GM12878 (cell line): ENCODE measurements around the gene DCX. TPM values are rescaled to one million over a fixed set of nuclear protein-coding genes. Genes with fewer than 3 reads are reported as not detected.

Experiments
- ATAC-seq: fragments of 200-7000 bp; cut with Tn5 transposase; 3 replicates; pipeline ENCODE4 v1.9.1; 2020; ENCODE audit warnings: mild to moderate bottlenecking, moderate library complexity
- BruUV-seq: library from RNA; stranded (reverse); fragments of 400-500 nt; replicated peaks from 2 replicates; lab custom pipeline; 2021; lab: Mats Ljungman, UMichigan
- CTCF ChIA-PET: fragments of 300-600 bp; sonication (Branson Sonifier 250); formaldehyde crosslinking; extraction: SDS; loops from one replicate; lab custom pipeline; 2021; ENCODE audit warnings: inconsistent platforms; lab: Yijun Ruan, JAX
- POLR2A ChIA-PET: fragments of 350-600 bp; formaldehyde crosslinking; extraction: SDS; loops from one replicate; lab custom pipeline; 2021; ENCODE audit warnings: inconsistent platforms; lab: Charles Lee
- RAD21 ChIA-PET: fragments of 300-600 bp; sonication (Branson Sonifier 250); formaldehyde crosslinking; loops from one replicate; lab custom pipeline; 2023; ENCODE audit warnings: antibody characterized with exemption; ENCODE audit not compliant: unreplicated experiment; lab: Charles Lee
- SMC1A ChIA-PET: fragments of 300-600 bp; sonication (Branson Sonifier 250); formaldehyde crosslinking; loops from one replicate; lab custom pipeline; 2023; ENCODE audit not compliant: unreplicated experiment, uncharacterized antibody; lab: Charles Lee
- DNase-seq: peaks from one replicate; pipeline ENCODE4 v3.0.0-alpha.2; 2011; ENCODE audit warnings: low read depth, low spot score
- FAIRE-seq: peaks from 3 replicates; lab custom pipeline; 2011; peaks lifted over from hg19 to GRCh38; lab: Jason Lieb, UNC
- H2AFZ ChIP-seq: 2 replicates; pipeline ENCODE4 v1.6.0; 2011; ENCODE audit warnings: low read depth, low read length, control low read depth; ENCODE audit not compliant: control insufficient read depth
- H3K27ac ChIP-seq: 2 replicates; pipeline ENCODE4 v1.5.1; 2011; ENCODE audit warnings: control low read depth; ENCODE audit not compliant: control insufficient read depth, insufficient read depth
- H3K27me3 ChIP-seq, 2 experiments: replicated peaks in 1 of 2; 2 replicates each; pipeline versions ENCODE4 v1.6.0 to v1.6.1; 2011; ENCODE audit warnings: low read length in 1 of 2; ENCODE audit not compliant: control insufficient read depth in 2 of 2, insufficient read depth in 2 of 2
- H3K36me3 ChIP-seq, 2 experiments: 2 replicates each; pipeline ENCODE4 v1.5.1; 2011; ENCODE audit warnings: low read length in 1 of 2; ENCODE audit not compliant: control insufficient read depth in 2 of 2, insufficient read depth in 2 of 2
- H3K4me1 ChIP-seq: 2 replicates; pipeline ENCODE4 v1.6.1; 2011; ENCODE audit warnings: mild to moderate bottlenecking, low read length, moderate library complexity, mixed read lengths; ENCODE audit not compliant: control insufficient read depth, insufficient read depth
- H3K4me2 ChIP-seq: 2 replicates; pipeline ENCODE4 v1.6.0; 2011; ENCODE audit warnings: control low read depth; ENCODE audit not compliant: control insufficient read depth, insufficient read depth
- H3K4me3 ChIP-seq: fragments of 200-600 bp; sonication (generic); 2 replicates; pipeline ENCODE4 v1.5.1; 2016
- H3K79me2 ChIP-seq: 2 replicates; pipeline ENCODE4 v1.6.0; 2011; ENCODE audit warnings: low read length; ENCODE audit not compliant: control insufficient read depth, insufficient read depth
- H3K9ac ChIP-seq: 2 replicates; pipeline ENCODE4 v1.8.0; 2011; ENCODE audit warnings: low read length, control low read depth, mixed read lengths; ENCODE audit not compliant: control insufficient read depth, insufficient read depth
- H3K9me3 ChIP-seq: replicated peaks from 3 replicates; pipeline ENCODE4 v1.5.1; 2011; ENCODE audit warnings: mild to moderate bottlenecking, low read length; ENCODE audit not compliant: control insufficient read depth, insufficient read depth
- H4K20me1 ChIP-seq: 2 replicates; pipeline ENCODE4 v1.6.0; 2011; ENCODE audit not compliant: control insufficient read depth, insufficient read depth
- SMAD1 ChIP-seq: fragments of 450-650 bp; IDR thresholded peaks from 2 replicates; pipeline ENCODE4 v1.6.1; 2018; ENCODE audit warnings: mild to moderate bottlenecking, low read depth; ENCODE audit not compliant: partially characterized antibody
- WGBS: methylation state at CpG from one replicate; pipeline ENCODE4 v1.1.6; 2016; ENCODE audit warnings: low lambda C conversion rate; ENCODE audit not compliant: insufficient replicate concordance, insufficient coverage; ENCODE audit errors: missing lambda C conversion rate; 5-methylcytosine and 5-hydroxymethylcytosine counted together
- in situ Hi-C: fragments of 300-500 bp; cut with MboI; formaldehyde crosslinking; loops from 9 replicates; pipeline ENCODE4 v1.14.3; 2018; ENCODE audit warnings: mixed read lengths
- intact Hi-C: fragments of 100-400 bp; cut with micrococcal nuclease; formaldehyde crosslinking; loops from one replicate; pipeline ENCODE4 v1.14.2; 2022; ENCODE audit not compliant: unreplicated experiment
- polyA plus RNA-seq, 11 experiments: library from polyadenylated mRNA; depleted of rRNA in 4 of 11; unstranded in 6 of 11; stranded (reverse) in 5 of 11; fragments of >200 nt; fragmentation: Nextera tagmentation in 4 of 11; fragmentation: Illumina TruSeq in 1 of 11; extraction: Ambion mirVana in 4 of 11; extraction: Trizol in 1 of 11; gene quantifications; 1 replicate in 1 of 11; 2 replicates in 10 of 11; pipeline versions ENCODE4 v1.2.1 to v1.2.3, GENCODE V29; 2011 to 2016; ENCODE audit warnings: inconsistent platforms in 2 of 11, missing spikeins in 2 of 11, low read depth in 1 of 11
- total RNA-seq, 4 experiments: library from RNA; depleted of rRNA in 3 of 4; stranded (reverse); fragments of >200 nt in 3 of 4; fragmentation: Illumina TruSeq in 1 of 4; extraction: Trizol in 1 of 4; gene quantifications; 2 replicates each; pipeline versions ENCODE4 v1.2.1 to v1.2.3, GENCODE V29; 2013 to 2021
- TF ChIP-seq, protein P1 (sequence below): IDR thresholded peaks from 2 replicates; pipeline ENCODE4 v1.6.1; 2012; ENCODE audit warnings: improper control_type of control experiment, low read depth, low read length; ENCODE audit not compliant: insufficient replicate concordance

DCX gene
- total and polyA plus RNA-seq, 10 of the 15 experiments (the other 5 are each of a cell fraction or from before 2014, with no cell fraction given), result under 0.01 TPM; not detected in 9

DNA sequence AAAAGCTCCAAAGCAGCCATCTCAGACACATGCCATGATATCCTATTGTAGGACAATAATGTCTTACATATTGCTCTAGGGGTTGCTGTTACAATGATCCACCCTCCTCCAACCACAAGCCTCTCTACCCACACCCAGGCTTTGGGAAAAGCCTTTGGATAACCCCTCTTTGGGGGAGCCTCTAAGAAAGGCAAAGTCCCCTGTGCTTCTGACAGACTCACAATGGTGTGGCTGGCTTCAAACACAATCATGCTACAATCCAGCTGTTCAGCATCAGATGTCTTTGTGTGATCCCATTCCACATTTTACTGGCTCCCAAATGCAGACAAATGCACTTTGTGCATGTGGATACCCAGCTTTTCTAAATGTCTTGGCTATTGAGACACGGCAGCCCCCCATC, 75.9 kb downstream of the DCX start:
- H2AFZ ChIP-seq, result no peak overlapping the region
- no peak overlapping the region for H3K27ac ChIP-seq
- 0% methylated on average over 1 of the region's 1 CpG for WGBS
- no peak overlapping the region for H3K4me2 ChIP-seq
- no peak for TF ChIP-seq SMAD1
- TF ChIP-seq, protein P1, sequence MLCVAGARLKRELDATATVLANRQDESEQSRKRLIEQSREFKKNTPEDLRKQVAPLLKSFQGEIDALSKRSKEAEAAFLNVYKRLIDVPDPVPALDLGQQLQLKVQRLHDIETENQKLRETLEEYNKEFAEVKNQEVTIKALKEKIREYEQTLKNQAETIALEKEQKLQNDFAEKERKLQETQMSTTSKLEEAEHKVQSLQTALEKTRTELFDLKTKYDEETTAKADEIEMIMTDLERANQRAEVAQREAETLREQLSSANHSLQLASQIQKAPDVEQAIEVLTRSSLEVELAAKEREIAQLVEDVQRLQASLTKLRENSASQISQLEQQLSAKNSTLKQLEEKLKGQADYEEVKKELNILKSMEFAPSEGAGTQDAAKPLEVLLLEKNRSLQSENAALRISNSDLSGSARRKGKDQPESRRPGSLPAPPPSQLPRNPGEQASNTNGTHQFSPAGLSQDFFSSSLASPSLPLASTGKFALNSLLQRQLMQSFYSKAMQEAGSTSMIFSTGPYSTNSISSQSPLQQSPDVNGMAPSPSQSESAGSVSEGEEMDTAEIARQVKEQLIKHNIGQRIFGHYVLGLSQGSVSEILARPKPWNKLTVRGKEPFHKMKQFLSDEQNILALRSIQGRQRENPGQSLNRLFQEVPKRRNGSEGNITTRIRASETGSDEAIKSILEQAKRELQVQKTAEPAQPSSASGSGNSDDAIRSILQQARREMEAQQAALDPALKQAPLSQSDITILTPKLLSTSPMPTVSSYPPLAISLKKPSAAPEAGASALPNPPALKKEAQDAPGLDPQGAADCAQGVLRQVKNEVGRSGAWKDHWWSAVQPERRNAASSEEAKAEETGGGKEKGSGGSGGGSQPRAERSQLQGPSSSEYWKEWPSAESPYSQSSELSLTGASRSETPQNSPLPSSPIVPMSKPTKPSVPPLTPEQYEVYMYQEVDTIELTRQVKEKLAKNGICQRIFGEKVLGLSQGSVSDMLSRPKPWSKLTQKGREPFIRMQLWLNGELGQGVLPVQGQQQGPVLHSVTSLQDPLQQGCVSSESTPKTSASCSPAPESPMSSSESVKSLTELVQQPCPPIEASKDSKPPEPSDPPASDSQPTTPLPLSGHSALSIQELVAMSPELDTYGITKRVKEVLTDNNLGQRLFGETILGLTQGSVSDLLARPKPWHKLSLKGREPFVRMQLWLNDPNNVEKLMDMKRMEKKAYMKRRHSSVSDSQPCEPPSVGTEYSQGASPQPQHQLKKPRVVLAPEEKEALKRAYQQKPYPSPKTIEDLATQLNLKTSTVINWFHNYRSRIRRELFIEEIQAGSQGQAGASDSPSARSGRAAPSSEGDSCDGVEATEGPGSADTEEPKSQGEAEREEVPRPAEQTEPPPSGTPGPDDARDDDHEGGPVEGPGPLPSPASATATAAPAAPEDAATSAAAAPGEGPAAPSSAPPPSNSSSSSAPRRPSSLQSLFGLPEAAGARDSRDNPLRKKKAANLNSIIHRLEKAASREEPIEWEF, result no peak
- TF ChIP-seq, all 136 proteins: peak for 0
- FAIRE-seq (no peak), ATAC-seq (no peak), DNase-seq (no peak)
- CTCF ChIA-PET, result no interaction called here
- RAD21 ChIA-PET, result no interaction called here
- intact Hi-C loops, result no loop called here
- Histone ChIP-seq H3K4me3 (no peak overlapping the region), H3K9ac (no peak overlapping the region), H4K20me1 (no peaks in the 10 kb centered on the region), H3K36me3 (no peaks in the 10 kb centered on the region), H3K9me3 (no peaks in the 10 kb centered on the region), H3K4me1 (no peaks in the 10 kb centered on the region), H3K27me3 (no peaks in the 10 kb centered on the region; a peak in 1 of 4 replicates), H3K79me2 (no peaks in the 10 kb centered on the region)
- BruUV-seq, result no TSS peak
- in situ Hi-C loops, result no loop called here
- SMC1A ChIA-PET, result interaction anchor here (1.2 kb wide), 1 partner anchor 19 kb away, joined by 3 read pairs; no protein-coding TSS in a partner anchor
- POLR2A ChIA-PET, result no interaction called here
